Measurements from ENCODE around the gene NCKIPSD.

DNA sequence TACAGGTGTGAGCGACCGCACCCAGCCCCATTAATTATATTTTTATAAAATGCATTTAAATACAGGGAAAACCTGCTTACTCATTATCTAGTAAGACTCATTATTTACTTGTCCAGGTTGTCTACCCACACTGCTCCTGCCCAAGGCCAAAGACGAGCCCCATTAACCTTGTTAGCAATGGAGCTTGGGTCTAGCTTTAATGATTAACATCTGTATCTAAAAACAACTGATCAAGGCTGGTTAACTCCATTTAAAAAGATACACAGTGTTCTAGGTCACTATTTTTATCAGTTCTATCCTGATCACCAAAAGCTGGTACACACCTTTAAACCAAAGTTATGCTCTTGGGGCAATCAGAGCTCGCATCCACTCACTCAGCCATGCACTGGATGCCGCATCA lies 10.4 kb upstream of the NCKIPSD start:
- TF ChIP-seq, protein P1, sequence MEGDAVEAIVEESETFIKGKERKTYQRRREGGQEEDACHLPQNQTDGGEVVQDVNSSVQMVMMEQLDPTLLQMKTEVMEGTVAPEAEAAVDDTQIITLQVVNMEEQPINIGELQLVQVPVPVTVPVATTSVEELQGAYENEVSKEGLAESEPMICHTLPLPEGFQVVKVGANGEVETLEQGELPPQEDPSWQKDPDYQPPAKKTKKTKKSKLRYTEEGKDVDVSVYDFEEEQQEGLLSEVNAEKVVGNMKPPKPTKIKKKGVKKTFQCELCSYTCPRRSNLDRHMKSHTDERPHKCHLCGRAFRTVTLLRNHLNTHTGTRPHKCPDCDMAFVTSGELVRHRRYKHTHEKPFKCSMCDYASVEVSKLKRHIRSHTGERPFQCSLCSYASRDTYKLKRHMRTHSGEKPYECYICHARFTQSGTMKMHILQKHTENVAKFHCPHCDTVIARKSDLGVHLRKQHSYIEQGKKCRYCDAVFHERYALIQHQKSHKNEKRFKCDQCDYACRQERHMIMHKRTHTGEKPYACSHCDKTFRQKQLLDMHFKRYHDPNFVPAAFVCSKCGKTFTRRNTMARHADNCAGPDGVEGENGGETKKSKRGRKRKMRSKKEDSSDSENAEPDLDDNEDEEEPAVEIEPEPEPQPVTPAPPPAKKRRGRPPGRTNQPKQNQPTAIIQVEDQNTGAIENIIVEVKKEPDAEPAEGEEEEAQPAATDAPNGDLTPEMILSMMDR (conservative IDR thresholded peaks at IDR 0.05 in 1 of 2, IDR thresholded peaks at IDR 0.05 in 1 of 2; ENCODE audit: extremely low read depth in 1 of 2, insufficient read depth in 1 of 2, low read depth in 1 of 2, low read length in 2 of 2) = no peak
- no peak for TF ChIP-seq EZH2 (IDR thresholded peaks at IDR 0.05; ENCODE audit: borderline replicate concordance, low read length)

Measured in mammary epithelial cell (primary cell).